ENCODE measurements around the gene QPCT.
"Not testable (repeated sequence)": the region's sequence is repeated elsewhere in the genome, so short reads cannot be mapped to it uniquely, and the experiment has no call there.

The QPCT gene

DNA sequence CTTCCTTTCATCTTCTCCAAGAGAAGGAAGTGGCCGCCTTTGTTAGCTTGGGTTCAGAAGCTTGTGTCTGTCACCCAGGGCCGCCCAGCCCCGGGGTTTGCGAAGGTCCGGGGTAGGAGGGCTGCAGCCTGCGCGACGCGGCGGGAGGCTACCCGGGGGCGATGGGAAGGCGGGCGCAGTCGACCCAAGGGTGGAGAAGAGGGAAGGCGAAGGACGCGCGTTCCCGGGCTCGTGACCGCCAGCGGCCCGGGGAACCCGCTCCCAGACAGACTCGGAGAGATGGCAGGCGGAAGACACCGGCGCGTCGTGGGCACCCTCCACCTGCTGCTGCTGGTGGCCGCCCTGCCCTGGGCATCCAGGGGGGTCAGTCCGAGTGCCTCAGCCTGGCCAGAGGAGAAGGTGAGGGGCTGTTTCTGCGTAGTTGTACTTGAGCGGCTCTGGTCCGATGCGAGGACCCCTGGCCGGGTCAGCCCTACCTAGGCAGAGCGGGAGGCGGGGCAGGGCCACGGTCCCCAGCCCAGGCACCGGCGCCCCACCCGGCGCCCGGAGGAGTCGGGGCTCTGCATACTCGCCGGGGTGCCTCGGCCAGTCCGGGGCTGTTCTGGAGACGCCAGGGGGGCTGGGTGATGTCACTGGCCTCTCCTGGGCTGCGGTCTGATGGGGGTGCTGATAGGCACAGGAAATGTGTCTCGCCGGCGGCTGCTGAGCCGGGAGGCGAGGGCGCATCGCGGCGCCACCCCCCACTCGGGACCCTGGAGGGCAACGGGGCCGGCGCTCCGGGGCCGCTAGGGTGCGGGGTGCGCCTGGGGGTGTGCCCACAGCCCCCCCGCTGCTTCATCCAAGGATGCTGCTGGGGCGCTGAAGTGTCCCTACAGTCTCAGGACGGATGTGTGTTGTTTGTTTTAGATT lies at the start of gene QPCT:
TSS of gene QPCT (plus strand) at position 178 of the 909 bp plus-strand sequence. CDS start at position 280, 102 bp downstream.
- no peak for TF ChIP-seq CTCF (IDR thresholded peaks at IDR 0.05; ENCODE audit: control extremely low read depth, extremely low read depth, low read depth, missing control alignments)
- DNase-seq (ENCODE audit: extremely low spot score): peak; percentile 70
- ChIA-PET POLR2A (no interaction called here), CTCF (no interaction called here)

GRCh38 chr2:37294858-37295257 lies 49.6 kb upstream of the QPCT start:
- CTCF ChIA-PET; DNase-seq (ENCODE audit: extremely low spot score): not testable (repeated sequence)

DNA sequence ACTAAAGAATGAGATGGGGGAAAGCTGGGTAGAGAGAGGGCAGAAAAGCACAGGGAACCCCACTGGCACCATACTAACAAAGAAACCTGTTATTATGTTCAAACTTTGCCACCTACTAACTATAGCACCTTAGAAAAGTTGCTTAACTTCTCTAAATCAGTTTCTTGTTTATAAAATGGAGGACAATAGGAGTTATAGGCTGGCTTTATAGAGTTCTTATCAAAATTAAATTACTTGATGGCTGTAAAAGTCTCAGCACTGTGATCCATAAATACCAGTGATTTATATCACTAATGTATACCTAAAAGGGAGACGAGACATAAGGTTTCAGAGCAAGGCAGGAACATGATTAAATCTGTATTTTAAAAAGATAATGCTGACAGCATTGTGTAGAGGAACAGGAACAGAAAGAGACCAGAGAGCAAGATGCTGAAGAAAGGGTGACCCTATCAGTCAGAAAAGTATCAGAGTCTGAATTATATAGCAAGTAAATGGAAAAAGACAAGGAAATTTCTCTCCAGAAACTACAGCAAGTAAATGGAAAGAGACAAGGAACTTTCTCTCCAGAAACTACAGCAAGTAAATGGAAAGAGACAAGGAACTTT lies 48.9 kb upstream of the QPCT start:
- CTCF ChIA-PET: no interaction called here
- POLR2A ChIA-PET: no interaction called here
- no peak for TF ChIP-seq CTCF (IDR thresholded peaks at IDR 0.05; ENCODE audit: control extremely low read depth, extremely low read depth, low read depth, missing control alignments)
- no peak for DNase-seq (ENCODE audit: extremely low spot score)

More at GRCh38 chr2:37294858-37295257, 49.6 kb upstream of the QPCT start:
- POLR2A ChIA-PET: not testable (repeated sequence)

- ChIA-PET POLR2A (no interaction called here), CTCF (no interaction called here)
- no peak for DNase-seq (ENCODE audit: extremely low spot score)
- TF ChIP-seq CTCF (IDR thresholded peaks at IDR 0.05; ENCODE audit: control extremely low read depth, extremely low read depth, low read depth, missing control alignments): no peak
Measured at GRCh38 chr2:37297632-37298031, 46.8 kb upstream of the QPCT start.

DNA sequence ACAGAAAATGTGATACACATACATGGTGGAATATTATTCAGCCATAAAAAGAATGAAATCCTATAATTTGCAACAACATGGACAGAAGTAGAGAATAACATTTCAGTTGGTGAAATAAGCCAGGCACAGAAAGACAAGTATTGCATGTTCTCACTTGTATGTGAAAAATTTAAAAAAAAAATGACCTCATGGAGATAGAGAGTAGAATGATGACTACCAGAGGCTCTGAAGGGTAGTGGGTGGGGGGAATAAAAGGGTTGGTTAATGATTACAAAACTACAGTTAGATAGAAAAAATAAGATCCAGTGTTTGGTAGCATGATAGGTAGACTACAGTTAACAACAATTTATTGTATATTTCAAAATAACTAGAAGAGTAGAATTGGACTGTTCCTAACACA lies 44.3 kb upstream of the QPCT start:
- no peak for DNase-seq (ENCODE audit: extremely low spot score)
- ChIA-PET CTCF (interaction anchor here (1.3 to 2.3 kb wide), 3 partner anchors 11 to 23 kb away, joined by 3 to 9 read pairs (median 4); no protein-coding TSS in a partner anchor), POLR2A (no interaction called here)
- TF ChIP-seq CTCF (IDR thresholded peaks at IDR 0.05; ENCODE audit: control extremely low read depth, extremely low read depth, low read depth, missing control alignments): no peak

DNA sequence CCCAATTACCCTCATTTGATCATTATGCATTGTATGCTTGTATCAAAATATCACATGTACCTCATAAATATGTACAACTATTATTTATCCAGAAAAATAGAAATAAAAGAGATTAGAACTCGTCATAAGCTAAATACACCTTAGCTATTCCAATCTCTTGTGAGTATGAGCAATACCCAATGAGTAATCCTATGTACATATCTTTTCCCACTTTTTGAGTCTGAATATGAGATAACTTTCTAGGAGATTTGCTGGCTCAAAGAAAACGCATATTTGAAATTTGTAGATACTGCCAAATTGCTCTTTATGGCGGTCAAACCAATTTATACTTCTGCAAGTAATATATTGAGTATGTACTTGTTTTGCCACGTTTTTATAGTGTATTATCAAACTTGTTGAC lies 43.9 kb upstream of the QPCT start:
- no peak for TF ChIP-seq CTCF (IDR thresholded peaks at IDR 0.05; ENCODE audit: control extremely low read depth, extremely low read depth, low read depth, missing control alignments)
- ChIA-PET POLR2A (interaction anchor here (0.7 kb wide), 2 partner anchors 67 to 397 kb away, joined by 3 read pairs; no protein-coding TSS in a partner anchor), CTCF (interaction anchor here (2.3 kb wide), 1 partner anchor 10 kb away, joined by 9 read pairs; no protein-coding TSS in a partner anchor)
- DNase-seq (ENCODE audit: extremely low spot score): no peak

DNA sequence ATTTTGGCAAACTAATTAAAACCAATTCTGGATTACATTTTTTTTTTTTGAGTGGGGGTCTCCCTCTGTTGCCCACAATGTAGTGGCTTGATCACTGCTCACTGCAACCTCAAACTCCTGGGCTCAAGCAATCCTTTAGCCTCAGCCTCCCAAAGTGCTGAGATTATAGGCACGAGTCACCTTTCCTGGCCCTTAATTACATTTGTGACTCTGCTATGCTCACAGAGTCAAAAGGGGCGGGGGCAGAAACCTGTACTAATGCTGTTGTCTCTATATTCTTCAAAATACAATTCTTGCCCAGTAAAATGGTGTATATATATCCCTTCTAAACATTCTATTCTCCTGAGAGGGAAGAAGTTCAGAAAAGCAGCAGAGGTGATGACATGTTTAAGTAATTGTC lies 43.0 kb upstream of the QPCT start:
- no peak for DNase-seq (ENCODE audit: extremely low spot score)
- ChIA-PET POLR2A (interaction anchor here (0.7 kb wide), 2 partner anchors 66 to 398 kb away, joined by 3 read pairs; no protein-coding TSS in a partner anchor), CTCF (interaction anchor here (2.3 kb wide), 1 partner anchor 9 kb away, joined by 9 read pairs; no protein-coding TSS in a partner anchor)
- TF ChIP-seq CTCF (IDR thresholded peaks at IDR 0.05; ENCODE audit: control extremely low read depth, extremely low read depth, low read depth, missing control alignments): no peak
